Smooth muscle cell (in vitro differentiated cells): ENCODE results near the gene SLC46A2. TPM values are rescaled to one million over a fixed set of nuclear protein-coding genes. Genes with fewer than 3 reads are reported as not detected.

Experiments used
- DNase-seq: peaks from one replicate; lab custom pipeline; 2025; ENCODE audit not compliant: unreplicated experiment; lab: John Stamatoyannopoulos, UW
- H2AFZ ChIP-seq: fragments of 200-600 bp; sonication (generic); 2 replicates; pipeline ENCODE4 v1.6.0; 2016; ENCODE audit warnings: antibody characterized with exemption, low read depth, mild to moderate bottlenecking
- H3F3A ChIP-seq: fragments of 200-600 bp; sonication (generic); 2 replicates; pipeline ENCODE4 v1.6.0; 2017; ENCODE audit warnings: antibody characterized with exemption, low read depth
- H3K27ac ChIP-seq: fragments of 200-600 bp; sonication (generic); 2 replicates; pipeline ENCODE4 v1.5.1; 2016; ENCODE audit warnings: low read depth, mild to moderate bottlenecking
- H3K27me3 ChIP-seq: fragments of 200-600 bp; sonication (generic); 2 replicates; pipeline ENCODE4 v1.6.1; 2016; ENCODE audit warnings: low read depth, mild to moderate bottlenecking
- H3K36me3 ChIP-seq: fragments of 200-600 bp; sonication (generic); 2 replicates; pipeline ENCODE4 v1.5.1; 2016; ENCODE audit warnings: low read depth
- H3K4me1 ChIP-seq: fragments of 200-600 bp; sonication (generic); 2 replicates; pipeline ENCODE4 v1.5.1; 2016; ENCODE audit warnings: low read depth
- H3K4me2 ChIP-seq: fragments of 200-600 bp; sonication (generic); 2 replicates; pipeline ENCODE4 v1.6.0; 2016; ENCODE audit warnings: mild to moderate bottlenecking
- H3K4me3 ChIP-seq: fragments of 200-600 bp; sonication (generic); 2 replicates; pipeline ENCODE4 v1.5.1; 2016; ENCODE audit warnings: mild to moderate bottlenecking
- H3K79me2 ChIP-seq: fragments of 200-600 bp; sonication (generic); 2 replicates; pipeline ENCODE4 v1.6.0; 2016; ENCODE audit warnings: low read depth, mild to moderate bottlenecking
- H3K9ac ChIP-seq: fragments of 200-600 bp; sonication (generic); 2 replicates; pipeline ENCODE4 v1.6.0; 2016; ENCODE audit warnings: low read depth
- H3K9me3 ChIP-seq: fragments of 200-600 bp; sonication (generic); replicated peaks from 2 replicates; pipeline ENCODE4 v1.5.1; 2016; ENCODE audit warnings: low read depth
- H4K20me1 ChIP-seq: fragments of 200-600 bp; sonication (generic); 2 replicates; pipeline ENCODE4 v1.6.0; 2016; ENCODE audit warnings: low read depth
- CTCF ChIP-seq: fragments of 200-600 bp; sonication (generic); IDR thresholded peaks from 2 replicates; pipeline ENCODE4 v1.5.1; 2017; ENCODE audit warnings: borderline replicate concordance, mild to moderate bottlenecking, antibody characterized with exemption; ENCODE audit not compliant: insufficient read depth, poor library complexity, severe bottlenecking
- WGBS: methylation state at CpG from one replicate; pipeline ENCODE4 v1.1.7; 2016; ENCODE audit warnings: low lambda C conversion rate; 5-methylcytosine and 5-hydroxymethylcytosine counted together
- polyA plus RNA-seq: library from polyadenylated mRNA; unstranded; fragments of >200 nt; fragmentation: Nextera tagmentation; extraction: Ambion mirVana; gene quantifications from 2 replicates; pipeline ENCODE4 v1.2.1, GENCODE V29; 2016
- total RNA-seq: library from RNA; depleted of rRNA; stranded (reverse); fragments of >200 nt; gene quantifications from 2 replicates; pipeline ENCODE4 v1.2.3, GENCODE V29; 2014

The SLC46A2 gene
- total and polyA plus RNA-seq, 2 experiments from 2014 or later, result not detected

DNA sequence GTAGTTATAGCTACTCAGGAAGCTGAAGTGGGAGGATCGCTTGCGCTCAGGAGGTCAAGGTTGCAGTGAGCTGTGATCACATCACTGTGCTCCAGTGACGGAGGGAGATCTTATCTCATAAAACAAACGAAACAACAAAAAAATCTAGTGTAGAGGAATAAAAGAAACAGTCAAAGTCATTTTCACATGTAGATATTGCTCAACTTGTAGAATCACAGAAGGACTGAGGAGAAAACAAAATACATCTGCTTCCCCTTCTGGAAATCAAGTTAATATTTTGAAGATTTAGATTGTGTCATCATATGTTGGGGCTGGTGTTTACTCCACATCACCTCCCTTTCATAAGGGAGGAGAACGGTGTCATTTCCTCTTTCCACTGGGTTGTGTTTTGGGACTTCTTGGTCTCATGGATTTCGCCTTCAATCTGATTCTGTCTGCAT is 8.2 kb upstream of the SLC46A2 start:
- H3K4me2 ChIP-seq, result no peak overlapping the region
- H3K9ac ChIP-seq, result no peak overlapping the region
- H3K4me3 ChIP-seq, result no peak overlapping the region
- H3K36me3 ChIP-seq, result no peaks in the 10 kb centered on the region
- no peaks in the 10 kb centered on the region for H3K9me3 ChIP-seq
- peaks cover 5% of the 10 kb centered on the region for H3K27me3 ChIP-seq
- no peak overlapping the region for H3K27ac ChIP-seq
- H4K20me1 ChIP-seq, result no peaks in the 10 kb centered on the region
- WGBS, result 67% methylated on average over 6 of the region's 6 CpGs
- no peak overlapping the region for H2AFZ ChIP-seq
- no peaks in the 10 kb centered on the region for H3F3A ChIP-seq
- no peak for TF ChIP-seq CTCF
- H3K79me2 ChIP-seq, result no peaks in the 10 kb centered on the region
- H3K4me1 ChIP-seq, result no peaks in the 10 kb centered on the region
- DNase-seq, result no peak

- no peaks in the 10 kb centered on the region for H3K79me2 ChIP-seq
- no peak for TF ChIP-seq CTCF
- peaks cover 22% of the 10 kb centered on the region for H3K27me3 ChIP-seq
- H3K4me3 ChIP-seq, result no peak overlapping the region
- no peaks in the 10 kb centered on the region for H3K9me3 ChIP-seq
- H3K4me1 ChIP-seq, result no peaks in the 10 kb centered on the region
- no peaks in the 10 kb centered on the region for H4K20me1 ChIP-seq
- H3K27ac ChIP-seq, result no peak overlapping the region
- H3K4me2 ChIP-seq, result no peak overlapping the region
- H3F3A ChIP-seq, result no peaks in the 10 kb centered on the region
- DNase-seq, result no peak
- H3K36me3 ChIP-seq, result no peaks in the 10 kb centered on the region
- H2AFZ ChIP-seq, result no peak overlapping the region
- WGBS, result 61% methylated on average over 3 of the region's 3 CpGs
- no peak overlapping the region for H3K9ac ChIP-seq
Measured at GRCh38 chr9:112896131-112896530, 5.5 kb upstream of the SLC46A2 start.

DNA sequence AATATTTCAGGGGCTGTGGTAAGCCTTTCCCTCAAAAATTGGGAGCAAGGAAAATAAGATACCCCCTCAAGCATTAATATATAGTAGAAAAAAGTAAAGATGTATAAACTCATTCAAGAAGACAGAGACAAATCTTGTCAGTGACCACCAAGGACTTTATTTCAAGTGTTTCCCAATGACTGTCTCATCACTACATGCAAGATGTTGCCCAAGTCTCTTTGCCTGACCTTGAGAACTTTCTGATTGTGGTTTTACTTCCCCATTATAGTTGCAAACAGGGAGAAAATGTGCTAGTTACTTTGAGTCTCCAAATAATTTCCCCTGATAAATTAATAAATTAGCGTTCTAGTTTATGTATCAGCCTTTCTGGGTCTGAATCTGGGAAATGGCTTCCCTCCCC is 4.0 kb upstream of the SLC46A2 start:
- Histone ChIP-seq H3K36me3 (no peaks in the 10 kb centered on the region), H3K4me3 (no peak overlapping the region), H3K9me3 (no peaks in the 10 kb centered on the region), H4K20me1 (no peaks in the 10 kb centered on the region), H3F3A (no peaks in the 10 kb centered on the region), H3K4me1 (no peaks in the 10 kb centered on the region), H3K9ac (no peak overlapping the region), H3K27ac (no peak overlapping the region), H3K79me2 (no peaks in the 10 kb centered on the region), H3K4me2 (no peak overlapping the region), H2AFZ (no peak overlapping the region), H3K27me3 (peaks cover 36% of the 10 kb centered on the region)
- TF ChIP-seq CTCF, result no peak
- no peak for DNase-seq
- WGBS, result 94% methylated on average over 1 of the region's 1 CpG

GRCh38 chr9:112894041-112894440 is 3.4 kb upstream of the SLC46A2 start:
- no peak overlapping the region for H2AFZ ChIP-seq
- no peak overlapping the region for H3K27ac ChIP-seq
- H4K20me1 ChIP-seq, result no peaks in the 10 kb centered on the region
- no peak overlapping the region for H3K9ac ChIP-seq
- H3K4me3 ChIP-seq, result no peak overlapping the region
- H3K27me3 ChIP-seq, result peaks cover 40% of the 10 kb centered on the region
- H3K4me1 ChIP-seq, result no peaks in the 10 kb centered on the region
- no peak for TF ChIP-seq CTCF
- 97% methylated on average over 1 of the region's 1 CpG for WGBS
- no peaks in the 10 kb centered on the region for H3K9me3 ChIP-seq
- no peak overlapping the region for H3K4me2 ChIP-seq
- DNase-seq, result no peak
- H3K36me3 ChIP-seq, result no peaks in the 10 kb centered on the region
- no peaks in the 10 kb centered on the region for H3F3A ChIP-seq
- no peaks in the 10 kb centered on the region for H3K79me2 ChIP-seq
